H9 (cell line): ENCODE data around the gene UBE2L3. TPM values are rescaled to one million over a fixed set of nuclear protein-coding genes. Genes with fewer than 3 reads are reported as not detected.

Experiments used
- DNase-seq: peaks from one replicate; pipeline ENCODE4 v3.0.0-alpha.2; 2017
- H2AFZ ChIP-seq: one replicate; pipeline ENCODE4 v1.6.1; 2013; ENCODE audit warnings: mild to moderate bottlenecking, low read length, control low read depth, moderate library complexity
- H2AK5ac ChIP-seq: 2 replicates; pipeline ENCODE4 v1.6.1; 2013; ENCODE audit warnings: low read length, control low read depth, mixed read lengths; ENCODE audit not compliant: insufficient read length
- H2BK120ac ChIP-seq: one replicate; pipeline ENCODE4 v1.6.1; 2013; ENCODE audit warnings: low read depth, mild to moderate bottlenecking, low read length, control low read depth, inconsistent platforms; ENCODE audit not compliant: poor library complexity, severe bottlenecking
- H2BK12ac ChIP-seq: 2 replicates; pipeline ENCODE4 v1.6.1; 2013; ENCODE audit warnings: low read length, control low read depth, mixed read lengths, low read depth; ENCODE audit not compliant: insufficient read length
- H2BK15ac ChIP-seq: 2 replicates; pipeline ENCODE4 v1.6.1; 2013; ENCODE audit warnings: low read depth, low read length, control low read depth
- H2BK20ac ChIP-seq: one replicate; pipeline ENCODE4 v1.6.1; 2013; ENCODE audit warnings: low read depth, mild to moderate bottlenecking, low read length, control low read depth, inconsistent platforms; ENCODE audit not compliant: poor library complexity, severe bottlenecking
- H2BK5ac ChIP-seq: 2 replicates; pipeline ENCODE4 v1.6.1; 2013; ENCODE audit warnings: low read length, control low read depth, mixed read lengths; ENCODE audit not compliant: insufficient read length
- H3K14ac ChIP-seq: 2 replicates; pipeline ENCODE4 v1.6.1; 2013; ENCODE audit warnings: low read length, control low read depth; ENCODE audit not compliant: insufficient read depth
- H3K18ac ChIP-seq: 2 replicates; pipeline ENCODE4 v1.6.1; 2013; ENCODE audit warnings: low read depth, mild to moderate bottlenecking, mixed read lengths, low read length, control low read depth; ENCODE audit not compliant: insufficient read length
- H3K23ac ChIP-seq: 2 replicates; pipeline ENCODE4 v1.6.1; 2013; ENCODE audit warnings: low read length, control low read depth, mixed read lengths, low read depth; ENCODE audit not compliant: insufficient read length
- H3K23me2 ChIP-seq: 2 replicates; pipeline ENCODE4 v1.6.1; 2013; ENCODE audit warnings: low read depth, mild to moderate bottlenecking, mixed read lengths, low read length, control low read depth; ENCODE audit not compliant: insufficient read length, poor library complexity, severe bottlenecking
- H3K27ac ChIP-seq: 2 replicates; pipeline ENCODE4 v1.5.1; 2013; ENCODE audit warnings: low read length, control low read depth, mixed read lengths, low read depth; ENCODE audit not compliant: insufficient read length
- H3K27me3 ChIP-seq: 2 replicates; pipeline ENCODE4 v1.6.1; 2013; ENCODE audit warnings: low read length, control low read depth, inconsistent platforms; ENCODE audit not compliant: insufficient read depth
- H3K4ac ChIP-seq: 2 replicates; pipeline ENCODE4 v1.6.1; 2013; ENCODE audit warnings: low read depth, mild to moderate bottlenecking, control low read depth, inconsistent platforms, low read length, moderate library complexity
- H3K4me1 ChIP-seq: 2 replicates; pipeline ENCODE4 v1.6.1; 2013; ENCODE audit warnings: low read length, control low read depth, inconsistent platforms; ENCODE audit not compliant: insufficient read depth
- H3K4me2 ChIP-seq: 2 replicates; pipeline ENCODE4 v1.6.1; 2013; ENCODE audit warnings: low read length, control low read depth, mixed read lengths; ENCODE audit not compliant: insufficient read length, insufficient read depth
- H3K56ac ChIP-seq: 2 replicates; pipeline ENCODE4 v1.6.1; 2013; ENCODE audit warnings: low read depth, mild to moderate bottlenecking, mixed read lengths, low read length, control low read depth; ENCODE audit not compliant: insufficient read length
- H3K79me1 ChIP-seq: 2 replicates; pipeline ENCODE4 v1.6.1; 2013; ENCODE audit warnings: low read depth, mild to moderate bottlenecking, moderate library complexity, low read length, control low read depth, inconsistent platforms; ENCODE audit not compliant: insufficient read depth, poor library complexity, severe bottlenecking
- H3K79me2 ChIP-seq: 2 replicates; pipeline ENCODE4 v1.6.1; 2013; ENCODE audit warnings: low read length, control low read depth, inconsistent platforms; ENCODE audit not compliant: insufficient read depth
- H3K9ac ChIP-seq: 2 replicates; pipeline ENCODE4 v1.6.1; 2013; ENCODE audit warnings: low read length, control low read depth, mixed read lengths; ENCODE audit not compliant: insufficient read length; ENCODE audit errors: extremely low read depth
- H3K9me3 ChIP-seq: one replicate; pipeline ENCODE4 v1.6.1; 2013; ENCODE audit warnings: low read depth, low read length, inconsistent platforms; ENCODE audit not compliant: control insufficient read depth
- H3T11ph ChIP-seq: one replicate; pipeline ENCODE4 v1.6.1; 2013; ENCODE audit warnings: mild to moderate bottlenecking, low read length, control low read depth, inconsistent platforms
- H4K20me1 ChIP-seq: one replicate; pipeline ENCODE4 v1.6.1; 2013; ENCODE audit not compliant: control insufficient read depth, insufficient read length, insufficient read depth
- H4K5ac ChIP-seq: 2 replicates; pipeline ENCODE4 v1.6.1; 2013; ENCODE audit warnings: low read depth, mild to moderate bottlenecking, mixed read lengths, low read length, control low read depth; ENCODE audit not compliant: insufficient read length
- H4K8ac ChIP-seq: replicated peaks from 2 replicates; pipeline ENCODE4 v1.6.1; 2013; ENCODE audit warnings: low read length, control low read depth, mixed read lengths, low read depth; ENCODE audit not compliant: insufficient read length
- H4K91ac ChIP-seq: 2 replicates; pipeline ENCODE4 v1.6.1; 2013; ENCODE audit warnings: low read depth, mild to moderate bottlenecking, moderate library complexity, mixed read lengths, low read length, control low read depth; ENCODE audit not compliant: insufficient read length
- H3K27ac Mint-ChIP-seq, 3 experiments: 2 replicates in 2 of 3; 3 replicates in 1 of 3; pipeline ENCODE4 v1.8.0; 2020 to 2021; ENCODE audit warnings: mixed read lengths in 3 of 3, mild to moderate bottlenecking in 1 of 3, moderate library complexity in 1 of 3
- H3K27me3 Mint-ChIP-seq: 2 replicates; pipeline ENCODE4 v1.8.0; 2021; ENCODE audit warnings: low read depth, mild to moderate bottlenecking, moderate library complexity, mixed read lengths
- H3K36me3 Mint-ChIP-seq, 3 experiments: 2 replicates in 2 of 3; 3 replicates in 1 of 3; pipeline ENCODE4 v1.8.0; 2020 to 2021; ENCODE audit warnings: low read depth in 3 of 3, mixed read lengths in 3 of 3; ENCODE audit not compliant: insufficient read depth in 1 of 3
- H3K4me1 Mint-ChIP-seq, 2 experiments: 2 replicates each; pipeline ENCODE4 v1.8.0; 2020; ENCODE audit warnings: mixed read lengths in 2 of 2
- H3K4me3 Mint-ChIP-seq, 2 experiments: 2 replicates in 1 of 2; 3 replicates in 1 of 2; pipeline ENCODE4 v1.8.0; 2020 to 2021; ENCODE audit warnings: mild to moderate bottlenecking in 2 of 2, mixed read lengths in 2 of 2, moderate library complexity in 1 of 2
- H3K9me3 Mint-ChIP-seq, 2 experiments: 2 replicates in 1 of 2; 3 replicates in 1 of 2; pipeline ENCODE4 v1.8.0; 2020; ENCODE audit warnings: mild to moderate bottlenecking in 2 of 2, mixed read lengths in 2 of 2, moderate library complexity in 1 of 2
- WGBS: extraction: QIAGEN DNeasy Blood & Tissue Kit; methylation state at CpG from one replicate; pipeline ENCODE4 v1.1.7; 2013; ENCODE audit warnings: missing lambda C conversion rate, low lambda C conversion rate, mixed read lengths; ENCODE audit not compliant: insufficient read length; ENCODE audit errors: extremely low coverage; 5-methylcytosine and 5-hydroxymethylcytosine counted together
- total RNA-seq: library from RNA; stranded (reverse); gene quantifications from 2 replicates; pipeline ENCODE4 v1.2.1, GENCODE V29; 2021
- TF ChIP-seq, protein P1 (sequence below): fragments of 200-600 bp; sonication (generic); conservative IDR thresholded peaks from 3 replicates; pipeline ENCODE4 v1.8.0; 2021; ENCODE audit warnings: antibody characterized with exemption, mild to moderate bottlenecking

The UBE2L3 gene
- total RNA-seq, 1 experiment from 2014 or later = 79.7 TPM

DNA sequence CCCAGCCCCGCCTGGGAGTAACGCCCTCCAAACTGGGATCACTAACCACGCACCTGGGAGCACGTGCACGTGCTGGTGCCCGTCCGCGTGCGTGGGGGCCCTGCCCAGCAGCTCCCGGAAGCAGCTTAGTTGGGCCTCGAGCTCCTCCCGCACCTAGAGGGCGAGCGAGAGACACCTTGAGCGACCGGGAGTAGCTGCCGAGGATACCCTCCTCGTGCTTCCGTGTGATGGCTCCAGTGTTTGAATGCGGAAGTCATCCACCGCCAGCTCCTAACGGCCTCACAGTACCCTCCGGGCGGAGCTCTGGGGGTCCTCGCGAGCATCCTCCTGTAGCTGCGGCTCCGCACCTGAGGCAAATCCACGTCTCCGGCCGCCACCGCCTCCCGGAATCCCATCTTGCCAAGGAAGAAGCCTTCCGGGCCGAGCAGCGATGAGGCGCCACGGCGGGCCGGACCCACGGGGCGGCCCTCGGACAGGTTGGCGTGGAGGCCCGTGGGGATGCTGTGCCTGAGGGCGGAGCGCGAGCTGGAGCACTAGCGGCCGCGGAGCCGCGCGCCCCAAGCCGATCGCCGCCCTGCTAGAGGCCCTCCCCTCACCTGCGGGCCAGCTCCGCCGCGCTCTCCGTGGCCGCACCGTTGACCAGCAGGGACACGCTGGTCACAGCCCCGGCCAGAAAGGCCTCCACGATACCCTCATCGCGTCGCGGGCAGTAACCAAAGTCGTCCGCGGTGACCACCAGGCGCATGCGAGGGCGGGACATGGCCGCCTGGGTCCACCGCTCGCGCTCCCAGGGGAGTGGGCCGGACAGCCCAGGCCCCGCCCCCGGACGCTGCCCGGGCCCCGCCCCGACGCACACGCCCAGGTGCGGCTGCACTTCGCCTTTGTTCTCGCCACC, 62.0 kb downstream of the UBE2L3 start, which contains the start of gene YDJC:
YDJC (minus strand) TSS at position 768 of the 895 bp plus-strand sequence; CDS start at position 760, 8 bp downstream.
- no peak within 1 kb of the TSS for H4K5ac ChIP-seq
- no peaks in the 10 kb centered on the region; the same call in 1 of the 2 replicates for H3K4me1 ChIP-seq
- peaks cover 5 to 20% (median 14%) of the 10 kb centered on the region in 3 experiments for H3K36me3 Mint-ChIP-seq
- no peak within 1 kb of the TSS for H2BK20ac ChIP-seq
- H3K9ac ChIP-seq = peak within 1 kb of the TSS; percentile 88
- no peak within 1 kb of the TSS for H3T11ph ChIP-seq
- peak within 1 kb of the TSS; percentile 42 for H3K4me2 ChIP-seq
- TF ChIP-seq, protein P1, sequence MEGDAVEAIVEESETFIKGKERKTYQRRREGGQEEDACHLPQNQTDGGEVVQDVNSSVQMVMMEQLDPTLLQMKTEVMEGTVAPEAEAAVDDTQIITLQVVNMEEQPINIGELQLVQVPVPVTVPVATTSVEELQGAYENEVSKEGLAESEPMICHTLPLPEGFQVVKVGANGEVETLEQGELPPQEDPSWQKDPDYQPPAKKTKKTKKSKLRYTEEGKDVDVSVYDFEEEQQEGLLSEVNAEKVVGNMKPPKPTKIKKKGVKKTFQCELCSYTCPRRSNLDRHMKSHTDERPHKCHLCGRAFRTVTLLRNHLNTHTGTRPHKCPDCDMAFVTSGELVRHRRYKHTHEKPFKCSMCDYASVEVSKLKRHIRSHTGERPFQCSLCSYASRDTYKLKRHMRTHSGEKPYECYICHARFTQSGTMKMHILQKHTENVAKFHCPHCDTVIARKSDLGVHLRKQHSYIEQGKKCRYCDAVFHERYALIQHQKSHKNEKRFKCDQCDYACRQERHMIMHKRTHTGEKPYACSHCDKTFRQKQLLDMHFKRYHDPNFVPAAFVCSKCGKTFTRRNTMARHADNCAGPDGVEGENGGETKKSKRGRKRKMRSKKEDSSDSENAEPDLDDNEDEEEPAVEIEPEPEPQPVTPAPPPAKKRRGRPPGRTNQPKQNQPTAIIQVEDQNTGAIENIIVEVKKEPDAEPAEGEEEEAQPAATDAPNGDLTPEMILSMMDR = peak; percentile 71
- no peak within 1 kb of the TSS for H2BK15ac ChIP-seq
- no peak within 1 kb of the TSS for H4K8ac ChIP-seq
- H3K9me3 Mint-ChIP-seq = no peaks in the 10 kb centered on the region; a peak in 1 of 5 replicates
- H4K20me1 ChIP-seq = no peaks in the 10 kb centered on the region
- H3K18ac ChIP-seq = peak within 1 kb of the TSS; percentile 92
- H2AK5ac ChIP-seq = no peak within 1 kb of the TSS
- H3K27me3 ChIP-seq = no peaks in the 10 kb centered on the region
- WGBS = no CpG with 5 or more reads among the region's 93 CpGs
- H3K4me1 Mint-ChIP-seq = peaks cover 12 to 16% of the 10 kb centered on the region in 2 experiments
- no peaks in the 10 kb centered on the region for H3K9me3 ChIP-seq
- no peak within 1 kb of the TSS for H3K27ac ChIP-seq
- no peak within 1 kb of the TSS for H2BK120ac ChIP-seq
- no peaks in the 10 kb centered on the region for H3K79me2 ChIP-seq
- DNase-seq = peak; percentile 94
- H3K79me1 ChIP-seq = peaks cover 2% of the 10 kb centered on the region
- H3K56ac ChIP-seq = no peak within 1 kb of the TSS
- peak within 1 kb of the TSS; percentile 24; the same call in 1 of the 2 replicates for H3K4ac ChIP-seq
- H2AFZ ChIP-seq = no peak within 1 kb of the TSS
- peaks cover 10% of the 10 kb centered on the region for H3K27me3 Mint-ChIP-seq
- peak within 1 kb of the TSS; percentile 89 for H3K4me3 Mint-ChIP-seq
- H3K23me2 ChIP-seq = peaks cover 5% of the 10 kb centered on the region
- H3K14ac ChIP-seq = peak within 1 kb of the TSS; percentile 90
- H2BK5ac ChIP-seq = no peak within 1 kb of the TSS
- no peak within 1 kb of the TSS for H3K23ac ChIP-seq
- peak within 1 kb of the TSS in 2 of 3 experiments; percentile 92 to 95; a peak in 3 of 7 replicates for H3K27ac Mint-ChIP-seq
- no peak within 1 kb of the TSS for H4K91ac ChIP-seq
- H2BK12ac ChIP-seq = no peak within 1 kb of the TSS
